Measurements from ENCODE around the gene SVOP. TPM values are rescaled to one million over a fixed set of nuclear protein-coding genes. Genes with fewer than 3 reads are reported as not detected.
A peak's percentile ranks its signal among the peaks of the same experiment; 100 is the strongest.

The SVOP gene
- total RNA-seq, 4 donors from 2014 or later: 0.07 to 0.13 (median 0.08) TPM; not detected in 1

DNA sequence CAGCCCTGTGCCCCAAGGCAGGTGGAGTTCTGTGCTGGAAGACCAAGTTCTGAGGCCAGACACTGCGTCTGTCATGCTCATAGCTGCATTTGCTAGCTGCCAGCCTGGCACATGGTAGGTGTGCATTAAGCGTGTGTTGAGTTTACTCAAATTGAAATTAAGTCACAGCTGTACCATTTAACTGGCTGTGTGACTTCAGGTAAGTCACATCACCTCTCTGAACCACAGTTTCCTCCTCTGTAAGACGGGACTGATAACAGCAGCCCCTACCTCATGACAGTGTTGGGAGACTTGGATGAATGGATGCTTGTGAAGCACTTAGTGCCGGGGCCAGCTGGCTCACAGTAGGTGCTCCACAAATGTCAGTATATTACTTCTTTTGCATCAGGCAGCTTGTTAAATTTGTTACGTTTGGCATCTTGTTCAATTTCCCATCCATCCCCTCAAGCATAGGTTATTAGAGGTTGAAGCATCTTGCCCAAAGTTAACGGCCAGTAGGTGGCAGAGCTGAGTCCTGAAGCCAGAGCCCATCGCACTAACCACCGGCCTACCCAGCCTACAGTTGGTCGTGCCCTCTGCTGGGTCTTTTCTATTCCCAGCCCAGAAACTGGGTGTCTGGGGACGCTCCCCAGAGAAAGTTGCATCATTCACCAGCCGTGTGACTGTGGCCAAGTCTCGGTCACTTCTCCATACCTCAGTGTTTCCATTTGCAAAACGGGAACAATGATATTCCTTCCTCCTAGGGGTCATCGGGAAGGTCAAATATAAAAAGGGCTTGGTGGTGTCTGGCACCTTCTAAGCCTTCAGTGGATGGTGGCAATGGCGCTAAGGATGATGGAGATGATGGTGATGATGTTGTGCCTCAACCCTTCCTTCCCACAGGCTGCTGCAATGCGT lies 136.5 kb downstream of the SVOP start:
- ATAC-seq: no peak
- Histone ChIP-seq H3K36me3 (no peaks in the 10 kb centered on the region), H3K4me3 (no peak overlapping the region), H3K27ac (no peak overlapping the region), H3K4me1 (no peaks in the 10 kb centered on the region), H3K9me3 (no peaks in the 10 kb centered on the region), H3K27me3 (peaks cover 7% of the 10 kb centered on the region)
- 43 to 66% methylated on average over 5 of the region's 16 CpGs for WGBS, 2 donors (ENCODE audit: low coverage in 1 of 2)
- no peak for TF ChIP-seq EP300 (IDR thresholded peaks at IDR 0.05)
- TF ChIP-seq, protein P1, sequence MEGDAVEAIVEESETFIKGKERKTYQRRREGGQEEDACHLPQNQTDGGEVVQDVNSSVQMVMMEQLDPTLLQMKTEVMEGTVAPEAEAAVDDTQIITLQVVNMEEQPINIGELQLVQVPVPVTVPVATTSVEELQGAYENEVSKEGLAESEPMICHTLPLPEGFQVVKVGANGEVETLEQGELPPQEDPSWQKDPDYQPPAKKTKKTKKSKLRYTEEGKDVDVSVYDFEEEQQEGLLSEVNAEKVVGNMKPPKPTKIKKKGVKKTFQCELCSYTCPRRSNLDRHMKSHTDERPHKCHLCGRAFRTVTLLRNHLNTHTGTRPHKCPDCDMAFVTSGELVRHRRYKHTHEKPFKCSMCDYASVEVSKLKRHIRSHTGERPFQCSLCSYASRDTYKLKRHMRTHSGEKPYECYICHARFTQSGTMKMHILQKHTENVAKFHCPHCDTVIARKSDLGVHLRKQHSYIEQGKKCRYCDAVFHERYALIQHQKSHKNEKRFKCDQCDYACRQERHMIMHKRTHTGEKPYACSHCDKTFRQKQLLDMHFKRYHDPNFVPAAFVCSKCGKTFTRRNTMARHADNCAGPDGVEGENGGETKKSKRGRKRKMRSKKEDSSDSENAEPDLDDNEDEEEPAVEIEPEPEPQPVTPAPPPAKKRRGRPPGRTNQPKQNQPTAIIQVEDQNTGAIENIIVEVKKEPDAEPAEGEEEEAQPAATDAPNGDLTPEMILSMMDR (IDR thresholded peaks at IDR 0.05): peak in 2 of 4 experiments; percentile 10 to 46
- TF ChIP-seq POLR2A (IDR thresholded peaks at IDR 0.05): no peak
- TF ChIP-seq POLR2AphosphoS5 (IDR thresholded peaks at IDR 0.05): no peak

DNA sequence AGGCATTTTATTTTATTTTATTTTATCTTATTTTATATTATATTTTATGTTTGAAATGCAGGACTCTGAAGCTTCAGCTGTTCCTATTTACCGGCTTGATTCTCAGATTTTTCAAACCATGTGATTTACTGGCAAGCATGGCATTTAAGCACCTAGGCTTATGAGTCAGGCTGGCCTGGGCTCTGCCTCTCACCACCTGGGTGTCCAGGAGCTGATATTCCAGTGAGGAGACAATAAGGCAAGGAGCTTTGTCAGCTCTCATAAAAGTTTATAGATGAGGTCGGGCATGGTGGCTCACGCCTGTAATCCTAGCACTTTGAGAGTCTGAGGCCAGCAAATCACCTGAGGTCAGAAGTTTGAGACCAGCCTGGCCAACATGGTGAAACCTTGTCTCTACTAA lies 138.9 kb downstream of the SVOP start:
- 82% methylated on average over 3 of the region's 3 CpGs; no CpG with 5 or more reads in 1 of the 2 donors for WGBS, 2 donors (ENCODE audit: low coverage in 1 of 2)
- no peaks in the 10 kb centered on the region for H3K36me3 ChIP-seq

DNA sequence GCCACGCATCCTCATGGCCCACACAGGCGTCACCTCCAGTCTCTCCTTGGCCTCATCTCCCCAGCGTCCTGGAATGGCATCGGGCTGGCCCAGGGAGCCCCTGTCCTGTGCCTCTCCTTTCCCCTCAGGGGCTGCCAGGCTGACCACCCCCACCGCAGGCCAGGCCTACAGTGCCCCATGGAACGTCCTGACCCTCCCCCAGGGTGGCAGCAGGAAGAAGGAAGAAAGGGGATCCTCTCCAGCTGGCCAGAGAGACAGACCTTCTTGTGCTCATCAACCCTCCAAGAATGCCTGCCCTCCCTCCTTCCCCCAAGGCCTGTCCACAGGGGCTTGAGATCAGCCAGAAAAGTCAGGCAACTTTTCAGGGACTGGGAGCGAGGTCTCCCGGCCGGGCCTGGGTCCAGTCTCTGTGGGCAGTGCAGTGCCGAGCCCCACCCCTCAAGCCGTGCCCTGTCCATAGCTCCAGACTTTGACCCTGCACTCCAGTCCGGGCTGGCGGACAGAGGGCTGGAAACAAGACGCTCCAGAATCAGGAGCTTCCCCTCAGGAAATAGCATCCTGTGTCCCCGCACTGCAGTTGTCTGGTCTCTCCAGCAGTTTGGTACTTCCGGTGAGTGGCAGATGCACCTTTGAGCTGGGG lies 141.1 kb downstream of the SVOP start, which contains the start of gene DAO:
Gene DAO, plus strand, starts transcription at position 478 of the 640 bp plus-strand sequence. CDS start 4,915 bp downstream, outside the sequence.
- Histone ChIP-seq H3K36me3 (no peaks in the 10 kb centered on the region), H3K27me3 (peaks cover 7% of the 10 kb centered on the region), H3K9me3 (no peaks in the 10 kb centered on the region), H3K4me3 (no peak within 1 kb of the TSS), H3K4me1 (no peaks in the 10 kb centered on the region), H3K27ac (no peak within 1 kb of the TSS)
- WGBS, 2 donors (ENCODE audit: low coverage in 1 of 2): no CpG with 5 or more reads among the region's 16 CpGs
- TF ChIP-seq POLR2A (IDR thresholded peaks at IDR 0.05) (no peak), EP300 (IDR thresholded peaks at IDR 0.05) (no peak), POLR2AphosphoS5 (IDR thresholded peaks at IDR 0.05) (no peak)
- TF ChIP-seq, protein P1 (IDR thresholded peaks at IDR 0.05): no peak
- no peak for ATAC-seq

More for the DNA sequence above, 138.9 kb downstream of the SVOP start:
- Histone ChIP-seq H3K27ac (no peak overlapping the region), H3K4me3 (no peak overlapping the region), H3K9me3 (no peaks in the 10 kb centered on the region), H3K27me3 (peaks cover 7% of the 10 kb centered on the region), H3K4me1 (no peaks in the 10 kb centered on the region)
- TF ChIP-seq POLR2AphosphoS5 (IDR thresholded peaks at IDR 0.05) (no peak), EP300 (IDR thresholded peaks at IDR 0.05) (no peak), POLR2A (IDR thresholded peaks at IDR 0.05) (no peak)
- TF ChIP-seq, protein P1 (IDR thresholded peaks at IDR 0.05): no peak
- no peak for ATAC-seq

DNA sequence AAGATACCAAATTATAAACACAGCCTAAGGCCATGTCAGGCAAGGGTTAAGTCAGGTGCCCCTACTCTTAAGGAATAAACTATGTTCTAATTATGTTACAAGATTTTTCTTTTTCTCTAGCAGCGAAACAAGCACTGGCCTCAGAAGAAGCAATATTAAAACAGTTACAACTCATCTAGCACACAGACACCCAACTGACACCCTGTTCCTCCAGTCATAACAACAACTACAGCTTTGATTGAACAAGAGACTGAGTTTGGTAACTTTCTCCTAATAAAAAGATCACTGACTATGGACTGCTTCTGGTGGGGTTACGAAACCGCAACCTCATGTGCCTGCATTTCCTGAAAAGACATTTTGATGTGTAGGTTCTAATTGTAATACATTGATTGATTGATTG lies 144.3 kb downstream of the SVOP start:
- Histone ChIP-seq H3K4me1 (no peaks in the 10 kb centered on the region), H3K4me3 (no peak overlapping the region), H3K27ac (no peak overlapping the region), H3K27me3 (peaks cover 7% of the 10 kb centered on the region), H3K9me3 (no peaks in the 10 kb centered on the region), H3K36me3 (no peaks in the 10 kb centered on the region)
- no peak for TF ChIP-seq POLR2A (IDR thresholded peaks at IDR 0.05)
- TF ChIP-seq, protein P1 (IDR thresholded peaks at IDR 0.05): no peak
- no peak for TF ChIP-seq EP300 (IDR thresholded peaks at IDR 0.05)
- no peak for TF ChIP-seq POLR2AphosphoS5 (IDR thresholded peaks at IDR 0.05)
- no peak for ATAC-seq
- WGBS, 2 donors (ENCODE audit: low coverage in 1 of 2): 81 to 87% methylated on average over 3 of the region's 3 CpGs
